Mammary epithelial cell (primary cell): Measurements from ENCODE around the gene SELENOM.

Experiments used
- CTCF ChIP-seq, 2 donors: IDR thresholded peaks in 1 of 2; conservative IDR thresholded peaks in 1 of 2; 2 replicates each; pipeline ENCODE4 v1.5.1; 2011 to 2012; ENCODE audit warnings: inconsistent platforms in 2 of 2, low read length in 2 of 2, mild to moderate bottlenecking in 2 of 2, control low read depth in 1 of 2, low read depth in 1 of 2; ENCODE audit not compliant: insufficient read depth in 1 of 2; ENCODE audit errors: extremely low read depth in 1 of 2
- EZH2 ChIP-seq: IDR thresholded peaks from 2 replicates; pipeline ENCODE4 v1.6.1; 2012; ENCODE audit warnings: low read length, inconsistent platforms, borderline replicate concordance

DNA sequence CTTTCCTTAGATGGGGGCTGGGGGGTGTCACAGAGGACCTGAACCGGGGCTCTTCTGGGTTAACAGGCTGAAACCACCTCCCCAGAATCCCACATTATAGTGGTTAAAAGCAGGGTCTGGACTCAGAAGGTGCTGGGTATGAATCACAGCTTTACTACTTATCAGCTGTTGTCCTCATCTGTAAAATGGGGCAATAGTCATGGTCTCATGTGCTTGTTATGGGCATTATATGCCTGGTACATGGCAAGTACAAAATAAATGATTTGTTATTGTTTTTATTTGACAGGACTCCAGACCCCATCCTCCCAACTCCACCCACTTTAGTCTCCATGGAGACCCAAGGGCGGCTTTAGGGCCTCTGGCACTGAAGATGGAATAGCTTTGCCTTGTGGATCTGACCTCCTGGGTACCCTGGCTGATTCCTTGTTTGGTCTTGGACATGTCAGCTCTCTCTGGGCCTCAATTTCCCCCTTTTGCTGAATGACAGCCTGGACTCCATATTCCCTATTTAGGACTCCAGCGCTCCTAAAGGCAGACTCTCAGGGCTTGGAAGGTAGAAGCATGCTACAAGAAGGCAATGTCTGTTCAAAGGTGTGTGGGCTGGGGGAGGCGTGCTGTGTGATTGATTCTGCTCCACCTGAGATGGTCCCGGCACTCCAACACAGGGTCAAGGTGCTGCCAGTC lies 27.1 kb downstream of the SELENOM start:
- no peak for TF ChIP-seq CTCF (conservative IDR thresholded peaks at IDR 0.05 in 1 of 2, IDR thresholded peaks at IDR 0.05 in 1 of 2; ENCODE audit: extremely low read depth in 1 of 2, insufficient read depth in 1 of 2, low read depth in 1 of 2, low read length in 2 of 2)
- TF ChIP-seq EZH2, result no peak
